GM12872 (cell line): ENCODE data around the gene SLC16A9.

Experiments used
- TF ChIP-seq, protein P1 (sequence below): IDR thresholded peaks from 3 replicates; pipeline ENCODE4 v1.5.1; 2011; ENCODE audit warnings: low read depth, mild to moderate bottlenecking, low read length, moderate library complexity; ENCODE audit not compliant: insufficient read depth

Gene SLC16A9

GRCh38 chr10:59601985-59602384, 107.7 kb downstream of the SLC16A9 start:
- TF ChIP-seq, protein P1, sequence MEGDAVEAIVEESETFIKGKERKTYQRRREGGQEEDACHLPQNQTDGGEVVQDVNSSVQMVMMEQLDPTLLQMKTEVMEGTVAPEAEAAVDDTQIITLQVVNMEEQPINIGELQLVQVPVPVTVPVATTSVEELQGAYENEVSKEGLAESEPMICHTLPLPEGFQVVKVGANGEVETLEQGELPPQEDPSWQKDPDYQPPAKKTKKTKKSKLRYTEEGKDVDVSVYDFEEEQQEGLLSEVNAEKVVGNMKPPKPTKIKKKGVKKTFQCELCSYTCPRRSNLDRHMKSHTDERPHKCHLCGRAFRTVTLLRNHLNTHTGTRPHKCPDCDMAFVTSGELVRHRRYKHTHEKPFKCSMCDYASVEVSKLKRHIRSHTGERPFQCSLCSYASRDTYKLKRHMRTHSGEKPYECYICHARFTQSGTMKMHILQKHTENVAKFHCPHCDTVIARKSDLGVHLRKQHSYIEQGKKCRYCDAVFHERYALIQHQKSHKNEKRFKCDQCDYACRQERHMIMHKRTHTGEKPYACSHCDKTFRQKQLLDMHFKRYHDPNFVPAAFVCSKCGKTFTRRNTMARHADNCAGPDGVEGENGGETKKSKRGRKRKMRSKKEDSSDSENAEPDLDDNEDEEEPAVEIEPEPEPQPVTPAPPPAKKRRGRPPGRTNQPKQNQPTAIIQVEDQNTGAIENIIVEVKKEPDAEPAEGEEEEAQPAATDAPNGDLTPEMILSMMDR, result no peak
